HG02885 (cell line): ENCODE results near the gene TEX38.
"Not testable (repeated sequence)": the region's sequence is repeated elsewhere in the genome, so short reads cannot be mapped to it uniquely, and the experiment has no call there.

Experiments
- ATAC-seq: cut with Tn5 transposase; IDR thresholded peaks from one replicate; pipeline ENCODE4 v1.9.1; 2021; ENCODE audit warnings: mild to moderate bottlenecking; ENCODE audit not compliant: unreplicated experiment, poor library complexity

The TEX38 gene

GRCh38 chr1:46654012-46654411 is 17.6 kb upstream of the TEX38 start:
- no peak for ATAC-seq

GRCh38 chr1:46654698-46655097 is 17.0 kb upstream of the TEX38 start:
- ATAC-seq = not testable (repeated sequence)

GRCh38 chr1:46655848-46656247 is 15.8 kb upstream of the TEX38 start:
- ATAC-seq = no peak

- ATAC-seq = no peak
Measured at GRCh38 chr1:46656643-46657042, 15.0 kb upstream of the TEX38 start.

DNA sequence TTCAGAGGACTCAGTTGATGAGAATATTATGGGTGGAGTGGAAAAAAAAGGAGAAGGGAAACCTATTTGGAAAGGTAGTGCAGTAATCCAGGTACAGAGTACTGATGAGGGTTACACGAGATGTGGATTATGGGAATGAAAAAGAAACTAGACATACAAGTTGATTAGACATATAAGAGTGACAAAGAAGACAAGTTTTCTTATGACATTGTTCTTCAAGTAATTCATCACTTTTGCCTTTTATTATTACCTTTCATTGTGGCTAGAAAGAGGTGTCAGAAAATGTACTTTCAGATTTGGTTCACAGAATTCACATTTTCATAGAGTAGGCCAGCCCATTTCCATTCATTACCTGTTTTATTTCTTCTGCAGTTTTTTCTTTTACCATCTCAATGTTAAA is 13.9 kb upstream of the TEX38 start:
- ATAC-seq = no peak

DNA sequence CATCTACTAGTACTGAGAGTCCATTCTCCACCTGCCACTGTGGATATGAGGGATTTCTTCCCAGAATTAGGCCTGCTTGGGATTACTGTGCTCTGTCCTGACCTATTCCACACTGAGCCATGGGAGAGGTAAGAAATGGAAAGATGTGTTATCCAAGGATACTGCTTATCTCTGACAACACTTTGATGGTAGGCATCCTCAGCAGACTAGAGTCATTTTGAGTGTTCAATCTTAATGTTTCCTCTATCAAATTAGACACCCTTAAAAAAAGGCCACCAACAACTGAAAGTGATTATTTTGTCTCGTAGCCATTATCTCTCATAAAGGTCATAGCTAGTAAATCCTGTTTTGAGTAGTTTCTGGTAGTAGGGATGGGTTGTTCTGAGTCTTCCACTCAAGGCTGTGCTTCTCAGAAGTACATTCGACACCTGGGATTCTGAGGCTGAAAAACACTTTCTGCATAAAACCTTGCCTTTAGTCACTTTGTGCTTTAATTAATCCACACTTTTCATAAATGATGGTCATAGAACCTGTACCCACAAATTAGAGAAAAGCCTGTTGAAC is 12.3 kb upstream of the TEX38 start:
- ATAC-seq = no peak

DNA sequence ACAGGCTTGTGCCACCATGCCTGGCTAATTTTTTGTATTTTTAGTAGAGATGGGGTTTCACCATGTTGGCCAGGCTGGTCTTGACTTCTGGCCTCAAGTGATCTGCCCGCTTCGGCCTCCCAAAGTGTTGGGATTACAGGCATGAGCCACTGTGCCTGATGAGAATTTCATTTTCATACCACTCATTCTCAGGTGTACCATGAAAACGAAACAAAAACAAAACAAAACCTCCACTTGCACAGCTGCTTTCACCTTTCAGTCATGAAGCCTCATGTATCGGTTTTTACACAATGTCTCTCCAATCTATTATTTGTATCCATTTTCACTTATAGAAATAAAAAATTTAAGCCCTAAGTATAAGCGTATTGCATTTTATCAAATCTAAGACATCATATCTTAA is 11.5 kb upstream of the TEX38 start:
- peak; percentile 81 for ATAC-seq

DNA sequence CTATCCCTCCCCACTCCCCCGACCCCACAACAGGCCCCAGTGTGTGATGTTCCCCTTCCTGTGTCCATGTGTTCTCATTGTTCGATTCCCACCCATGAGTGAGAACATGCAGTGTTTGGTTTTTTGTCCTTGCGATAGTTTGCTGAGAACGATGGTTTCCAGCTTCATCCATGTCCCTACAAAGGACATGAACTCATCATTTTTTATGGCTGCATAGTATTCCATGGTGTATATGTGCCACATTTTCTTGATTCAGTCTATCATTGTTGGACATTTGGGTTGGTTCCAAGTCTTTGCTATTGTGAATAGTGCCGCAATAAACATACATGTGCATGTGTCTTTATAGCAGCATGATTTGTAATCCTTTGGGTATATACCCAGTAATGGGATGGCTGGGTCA is 8.7 kb upstream of the TEX38 start:
- not testable (repeated sequence) for ATAC-seq

GRCh38 chr1:46665983-46666382 is 5.7 kb upstream of the TEX38 start:
- ATAC-seq = no peak

- peak; percentile 84 for ATAC-seq
Measured at GRCh38 chr1:46667782-46668760, 3.6 kb upstream of the TEX38 start, which contains the start of gene ATPAF1. TSS of gene ATPAF1 (minus strand) at chr1:46668364. CDS start at chr1:46668322, 42 bp downstream.

GRCh38 chr1:46670134-46670533 is 1.5 kb upstream of the TEX38 start:
- ATAC-seq = no peak

DNA sequence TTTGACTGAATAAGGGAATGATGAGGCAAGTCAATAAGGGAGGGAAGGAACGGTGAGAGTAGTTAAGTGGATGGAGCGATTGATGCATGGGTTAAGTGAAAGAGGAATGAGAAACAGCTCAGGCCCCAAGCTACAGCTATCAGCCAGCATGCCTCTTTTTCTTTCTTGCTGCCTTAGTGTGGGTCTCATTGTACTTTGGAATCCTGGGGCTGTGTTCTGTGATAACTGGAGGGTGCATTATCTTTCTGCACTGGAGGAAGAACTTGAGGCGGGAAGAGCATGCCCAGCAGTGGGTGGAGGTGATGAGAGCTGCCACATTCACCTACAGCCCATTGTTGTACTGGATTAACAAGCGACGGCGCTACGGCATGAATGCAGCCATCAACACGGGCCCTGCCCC is 1.0 kb downstream of the TEX38 start:
- no peak for ATAC-seq

GRCh38 chr1:46673749-46674182 is 2.1 kb downstream of the TEX38 start:
- ATAC-seq = no peak

DNA sequence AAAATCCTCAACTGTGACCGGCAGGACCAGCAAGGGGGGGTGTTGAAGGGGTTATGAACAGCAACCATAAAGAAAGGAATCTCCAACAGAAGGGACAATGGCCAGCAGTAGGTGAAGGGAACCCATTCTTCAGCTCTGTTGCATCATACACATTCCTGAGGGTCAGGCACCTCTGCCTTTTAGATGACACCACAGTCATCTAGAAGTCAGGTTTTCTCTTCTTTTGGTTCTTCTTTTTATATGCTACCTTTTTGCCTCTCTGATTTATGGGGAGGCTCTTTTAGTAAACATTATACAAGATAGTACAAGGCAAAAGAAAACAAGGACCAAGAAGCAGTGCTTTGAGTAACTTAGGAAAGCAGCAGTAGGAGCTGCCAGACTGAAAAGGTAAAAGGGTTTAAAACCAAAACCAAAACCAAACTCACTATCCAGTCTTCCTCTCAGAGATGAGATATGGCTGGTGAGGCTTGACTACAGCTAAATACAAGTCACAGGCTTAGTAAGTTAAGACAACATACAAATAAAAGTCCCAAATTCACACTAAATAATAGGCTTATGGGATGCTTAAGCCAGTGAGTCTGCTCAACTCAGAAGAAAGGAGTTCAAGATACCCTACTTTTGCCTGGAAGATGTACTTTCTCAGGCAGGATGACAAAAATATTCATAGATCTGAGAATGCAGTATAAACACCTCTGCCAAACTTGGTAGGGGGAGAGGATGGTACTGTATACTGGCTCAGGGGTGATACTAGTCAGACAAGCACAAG is 4.1 kb downstream of the TEX38 start:
- no peak for ATAC-seq

GRCh38 chr1:46676531-46676930 is 4.9 kb downstream of the TEX38 start:
- ATAC-seq = no peak

DNA sequence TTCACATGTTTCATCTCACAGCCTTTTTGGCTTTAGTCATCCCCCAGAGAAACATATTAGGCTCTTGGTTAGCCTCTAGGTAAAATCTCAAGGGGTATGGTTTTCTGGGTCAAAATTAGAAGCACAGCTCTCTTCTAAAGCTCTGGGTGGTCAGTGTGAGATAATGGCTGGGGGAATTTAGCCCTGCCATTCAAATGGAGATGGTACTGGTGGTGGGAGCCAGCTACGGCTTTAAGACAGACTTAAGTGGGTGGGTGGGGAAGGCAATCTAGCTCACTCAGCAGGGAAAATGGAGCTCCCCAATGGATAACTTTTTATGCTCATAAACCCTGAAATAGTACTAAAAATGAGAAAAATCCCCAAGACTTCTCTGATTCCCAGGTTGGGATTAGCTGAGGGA is 5.7 kb downstream of the TEX38 start:
- ATAC-seq = no peak

- ATAC-seq = no peak
Measured at GRCh38 chr1:46679789-46680573, 8.3 kb downstream of the TEX38 start.

GRCh38 chr1:46681333-46682034 is 9.8 kb downstream of the TEX38 start:
- no peak for ATAC-seq

DNA sequence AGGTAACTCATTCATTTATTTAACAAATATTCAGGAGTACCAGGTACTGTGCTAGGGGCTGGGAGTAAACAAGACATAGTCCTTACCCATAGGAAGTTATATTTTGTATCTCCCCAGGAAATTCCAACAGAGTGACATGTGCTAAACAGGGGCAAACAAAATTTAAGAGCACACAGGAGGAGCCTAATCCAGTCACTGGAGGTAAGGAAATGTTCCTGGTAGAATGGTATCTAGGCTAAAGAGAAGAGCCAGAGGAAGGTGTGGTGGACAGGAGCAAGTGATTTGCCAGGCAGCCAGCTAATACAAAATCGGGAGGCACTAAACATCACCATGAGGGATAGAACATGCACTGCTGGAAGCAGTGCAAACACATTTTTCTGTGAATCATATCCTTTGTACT is 10.4 kb downstream of the TEX38 start:
- no peak for ATAC-seq
